Posterior cingulate gyrus (tissue), 11 donors: Measurements from ENCODE around the gene AKTIP.

Experiments used
- DNase-seq, 10 donors: peaks; one replicate each; pipeline versions ENCODE4 v3.0.0 to v3.0.0-alpha.2; 2020 to 2021; ENCODE audit warnings: mixed read lengths in 3 of 10
- intact Hi-C: fragments of 100-400 bp; cut with DNase I; formaldehyde crosslinking; loops from one replicate; pipeline ENCODE4 v1.15.1; 2023

AKTIP gene

GRCh38 chr16:53484542-53484941 is 18.5 kb downstream of the AKTIP start:
- DNase-seq = no peak
- intact Hi-C loops = no loop called here

DNA sequence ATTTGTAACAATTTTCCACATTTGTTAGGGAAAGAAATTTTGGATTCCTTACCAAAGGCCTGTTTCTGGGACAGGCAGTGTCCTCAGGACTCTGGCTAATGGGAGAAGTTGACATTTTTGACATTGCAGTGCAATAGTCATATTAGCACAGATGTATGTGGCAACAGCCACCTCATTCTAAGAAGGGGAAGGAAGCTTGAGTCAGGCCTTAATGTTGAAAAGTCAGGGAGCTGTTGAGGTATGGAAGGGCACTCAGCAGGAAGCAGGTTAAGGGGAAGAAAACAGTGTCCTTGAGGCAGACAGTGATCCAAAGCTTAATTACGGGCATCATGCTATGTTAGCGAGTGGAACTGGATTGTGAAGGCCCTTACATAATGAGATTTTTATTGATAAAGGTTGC is 20.9 kb downstream of the AKTIP start:
- intact Hi-C loops = no loop called here
- DNase-seq = no peak

- no peak for DNase-seq
- intact Hi-C loops = no loop called here
These were observed 22.6 kb downstream of the AKTIP start for GRCh38 chr16:53480394-53480793.

DNA sequence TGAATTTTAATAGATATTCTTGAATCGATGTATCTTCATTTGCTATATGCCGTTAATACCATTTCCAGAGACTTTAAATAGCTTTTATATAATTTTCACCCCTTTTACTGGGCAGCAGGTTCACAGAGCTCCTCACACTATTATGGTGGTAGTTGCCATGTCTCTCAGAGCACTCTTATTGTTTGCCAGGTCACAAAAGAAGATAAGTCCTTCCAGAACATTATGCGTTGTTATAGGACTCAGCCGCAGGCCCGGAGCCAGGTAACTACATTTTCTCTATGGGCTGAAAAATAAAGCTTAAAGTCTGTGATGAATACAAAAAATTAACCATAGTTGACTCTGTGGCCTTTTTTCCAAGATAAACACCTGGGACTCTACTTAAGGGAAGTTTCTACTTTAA is 24.0 kb downstream of the AKTIP start:
- DNase-seq = no peak
- intact Hi-C loops = no loop called here

- DNase-seq = no peak
- intact Hi-C loops = no loop called here
These were observed 26.1 kb downstream of the AKTIP start for GRCh38 chr16:53476867-53477266.

GRCh38 chr16:53465606-53466280 is 37.3 kb downstream of the AKTIP start:
- intact Hi-C loops = no loop called here
- no peak for DNase-seq

DNA sequence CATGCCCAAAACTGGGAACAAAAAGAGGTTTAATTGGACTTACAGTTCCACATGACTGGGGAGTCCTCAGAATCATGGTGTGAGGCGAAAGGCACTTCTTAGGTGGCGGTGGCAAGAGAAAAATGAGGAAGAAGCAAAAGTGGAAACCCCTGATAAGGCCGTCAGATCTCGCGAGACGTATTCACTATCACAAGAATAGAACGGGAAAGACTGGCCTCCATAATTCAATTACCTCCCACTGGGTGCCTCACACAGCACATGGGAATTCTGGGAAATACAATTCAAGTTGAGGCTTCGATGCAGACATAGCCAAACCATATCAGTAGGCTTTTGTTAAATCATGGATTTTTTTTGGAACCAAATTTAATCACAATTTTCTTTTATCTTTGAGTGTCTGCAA is 44.4 kb downstream of the AKTIP start:
- intact Hi-C loops = no loop called here
- no peak for DNase-seq

DNA sequence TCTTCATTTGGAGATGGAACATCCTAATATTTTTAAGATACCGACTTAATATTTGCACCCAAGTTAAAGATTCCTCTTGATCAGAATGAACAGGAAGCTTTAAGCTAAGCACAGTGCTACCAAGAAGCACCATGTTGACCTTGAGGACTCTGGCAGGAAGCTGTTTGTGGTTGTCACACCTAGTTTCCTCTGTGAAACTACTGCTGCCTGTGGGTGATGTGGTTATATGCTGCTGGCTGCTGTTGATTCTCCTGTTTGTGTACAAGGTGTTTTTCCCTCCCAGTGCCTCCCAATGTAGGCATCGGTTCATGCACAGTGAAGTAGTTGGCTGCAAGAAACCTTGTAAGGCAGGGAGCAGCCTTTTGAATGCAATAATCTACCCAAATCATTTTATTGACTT is 45.3 kb downstream of the AKTIP start:
- intact Hi-C loops = no loop called here
- no peak for DNase-seq

DNA sequence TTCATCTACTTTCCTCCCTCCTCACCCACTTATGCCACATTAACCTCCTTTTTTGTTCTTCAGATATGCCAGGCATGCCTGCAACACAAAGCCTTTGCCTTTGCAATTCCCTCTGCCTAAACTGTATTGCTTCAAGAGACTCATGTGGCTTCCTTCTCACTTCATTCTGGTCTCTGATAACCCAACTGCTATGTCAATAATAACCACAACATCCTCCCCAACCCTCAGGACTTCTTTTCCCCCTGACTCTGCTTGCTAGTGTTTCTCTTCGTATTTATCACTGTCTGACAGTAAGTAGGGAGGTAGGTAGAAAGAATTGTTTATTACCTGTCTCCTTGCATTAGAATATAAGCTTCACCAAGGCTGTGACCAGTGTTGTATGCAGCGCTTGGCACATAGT is 46.4 kb downstream of the AKTIP start:
- DNase-seq = no peak
- intact Hi-C loops = no loop called here

- intact Hi-C loops = no loop called here
- DNase-seq = no peak
These were observed 49.1 kb downstream of the AKTIP start for GRCh38 chr16:53453928-53454327.

- intact Hi-C loops = no loop called here
- DNase-seq = no peak
These were observed 53.0 kb downstream of the AKTIP start for GRCh38 chr16:53449816-53450517.

DNA sequence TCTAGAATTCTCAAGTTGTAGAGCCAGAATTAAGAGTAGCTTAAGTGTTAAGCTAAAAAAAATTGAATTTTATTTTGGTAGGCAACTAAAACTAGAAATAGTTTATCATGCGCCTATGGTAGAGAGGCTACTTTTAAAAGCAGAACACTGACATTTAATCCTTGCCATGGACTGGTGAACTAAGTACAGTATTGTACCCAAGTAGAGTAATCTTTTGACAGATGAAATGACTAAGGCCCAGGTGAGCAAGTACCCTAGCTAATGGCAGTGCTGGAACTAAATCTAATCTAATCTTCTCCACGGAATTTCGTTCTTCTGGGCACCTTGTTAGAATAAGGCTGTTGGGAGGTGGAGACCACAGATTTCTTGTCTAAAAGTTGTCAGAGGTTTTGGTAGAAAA is 56.9 kb downstream of the AKTIP start:
- intact Hi-C loops = no loop called here
- no peak for DNase-seq

DNA sequence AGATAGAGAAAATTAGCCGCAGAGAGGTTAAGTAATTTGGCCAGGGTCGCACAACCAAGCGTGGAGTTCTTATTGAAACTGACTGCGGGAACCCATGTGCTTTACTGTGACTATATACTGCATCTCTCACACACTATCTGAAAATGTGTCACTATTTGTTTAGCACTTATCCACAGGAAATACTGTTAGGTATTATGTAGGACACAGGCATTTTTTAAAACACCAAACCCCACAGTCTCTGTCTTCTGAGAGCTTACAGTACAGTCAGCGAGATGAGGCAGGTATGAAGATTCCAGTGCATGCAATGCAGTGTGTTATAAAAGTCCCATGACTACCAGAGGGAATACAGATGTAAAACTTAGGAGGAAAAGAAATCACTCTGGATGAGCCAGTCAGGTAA is 57.5 kb downstream of the AKTIP start:
- no peak for DNase-seq
- intact Hi-C loops = no loop called here
